C4-2B (cell line): Measurements from ENCODE around the gene CASQ2.

Experiments used
- H3K27ac ChIP-seq: fragments of 450-650 bp; 2 replicates; pipeline ENCODE4 v1.5.1; 2017
- CTCF ChIP-seq: fragments of 450-650 bp; conservative IDR thresholded peaks from 2 replicates; pipeline ENCODE4 v1.5.1; 2017; ENCODE audit warnings: mild to moderate bottlenecking
- ZFX ChIP-seq: fragments of 450-650 bp; IDR thresholded peaks from 2 replicates; pipeline ENCODE4 v1.6.1; 2017

The CASQ2 gene

GRCh38 chr1:115794976-115795639, 26.6 kb upstream of the CASQ2 start:
- H3K27ac ChIP-seq = no peak overlapping the region
- TF ChIP-seq ZFX = no peak
- TF ChIP-seq CTCF = no peak

- TF ChIP-seq ZFX = no peak
- no peak for TF ChIP-seq CTCF
- no peak overlapping the region for H3K27ac ChIP-seq
These were observed 24.6 kb upstream of the CASQ2 start for GRCh38 chr1:115793162-115793561.

GRCh38 chr1:115791816-115792215, 23.3 kb upstream of the CASQ2 start:
- no peak overlapping the region for H3K27ac ChIP-seq
- TF ChIP-seq ZFX (no peak), CTCF (no peak)

- no peak overlapping the region for H3K27ac ChIP-seq
- TF ChIP-seq ZFX = no peak
- no peak for TF ChIP-seq CTCF
These were observed 22.3 kb upstream of the CASQ2 start for GRCh38 chr1:115790846-115791245.

GRCh38 chr1:115790356-115790755, 21.8 kb upstream of the CASQ2 start:
- TF ChIP-seq CTCF (no peak), ZFX (no peak)
- H3K27ac ChIP-seq = no peak overlapping the region

- no peak overlapping the region for H3K27ac ChIP-seq
- TF ChIP-seq CTCF = no peak
- TF ChIP-seq ZFX = no peak
These were observed 14.8 kb upstream of the CASQ2 start for GRCh38 chr1:115783311-115783710.

GRCh38 chr1:115782571-115783281, 14.2 kb upstream of the CASQ2 start:
- TF ChIP-seq ZFX = no peak
- TF ChIP-seq CTCF = no peak
- no peak overlapping the region for H3K27ac ChIP-seq
